ENCODE results near the gene RNF26. TPM values are rescaled to one million over a fixed set of nuclear protein-coding genes. Genes with fewer than 3 reads are reported as not detected.
A peak's percentile ranks its signal among the peaks of the same experiment; 100 is the strongest.

Gene RNF26
- total RNA-seq, 1 experiment from 2014 or later: 90.6 TPM

DNA sequence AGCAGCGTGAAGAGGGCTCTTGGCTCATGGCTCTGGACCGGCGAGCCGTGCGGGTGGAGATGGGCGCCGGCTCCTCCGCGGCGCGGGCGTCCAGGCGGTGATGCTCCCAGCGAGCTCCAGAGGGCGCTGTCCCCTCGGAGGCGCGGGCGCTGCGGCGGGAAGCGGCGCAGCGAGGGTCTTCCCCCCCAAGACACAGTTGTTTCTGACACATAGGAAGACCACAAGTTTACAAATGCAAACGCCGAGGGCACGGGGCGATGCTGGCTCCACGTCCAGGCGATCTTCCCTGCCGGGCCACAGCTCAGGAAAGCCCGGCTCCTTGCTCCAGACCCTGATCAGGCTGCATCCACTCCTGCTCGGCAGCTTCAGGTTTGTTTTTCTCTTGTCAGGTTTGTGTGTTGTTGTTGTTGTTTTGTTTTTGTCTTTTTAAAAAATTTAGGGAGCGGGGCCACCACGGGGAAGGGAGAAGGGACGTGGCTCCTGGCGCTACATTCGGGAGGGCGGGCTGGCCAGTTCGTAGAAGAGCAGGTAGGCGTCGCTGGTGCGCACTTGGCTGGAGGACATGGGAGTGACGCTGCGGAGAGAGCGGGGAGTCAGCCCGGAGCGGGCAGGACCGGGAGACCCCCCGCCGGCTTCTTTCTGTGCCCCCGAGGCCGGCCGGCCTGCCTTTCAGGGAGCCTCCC lies 22.2 kb downstream of the RNF26 start (continued):
- TF ChIP-seq KAT7 (CRISPR knock-in tag; IDR thresholded peaks at IDR 0.05; ENCODE audit: borderline replicate concordance): no peak
- TF ChIP-seq, protein P1, sequence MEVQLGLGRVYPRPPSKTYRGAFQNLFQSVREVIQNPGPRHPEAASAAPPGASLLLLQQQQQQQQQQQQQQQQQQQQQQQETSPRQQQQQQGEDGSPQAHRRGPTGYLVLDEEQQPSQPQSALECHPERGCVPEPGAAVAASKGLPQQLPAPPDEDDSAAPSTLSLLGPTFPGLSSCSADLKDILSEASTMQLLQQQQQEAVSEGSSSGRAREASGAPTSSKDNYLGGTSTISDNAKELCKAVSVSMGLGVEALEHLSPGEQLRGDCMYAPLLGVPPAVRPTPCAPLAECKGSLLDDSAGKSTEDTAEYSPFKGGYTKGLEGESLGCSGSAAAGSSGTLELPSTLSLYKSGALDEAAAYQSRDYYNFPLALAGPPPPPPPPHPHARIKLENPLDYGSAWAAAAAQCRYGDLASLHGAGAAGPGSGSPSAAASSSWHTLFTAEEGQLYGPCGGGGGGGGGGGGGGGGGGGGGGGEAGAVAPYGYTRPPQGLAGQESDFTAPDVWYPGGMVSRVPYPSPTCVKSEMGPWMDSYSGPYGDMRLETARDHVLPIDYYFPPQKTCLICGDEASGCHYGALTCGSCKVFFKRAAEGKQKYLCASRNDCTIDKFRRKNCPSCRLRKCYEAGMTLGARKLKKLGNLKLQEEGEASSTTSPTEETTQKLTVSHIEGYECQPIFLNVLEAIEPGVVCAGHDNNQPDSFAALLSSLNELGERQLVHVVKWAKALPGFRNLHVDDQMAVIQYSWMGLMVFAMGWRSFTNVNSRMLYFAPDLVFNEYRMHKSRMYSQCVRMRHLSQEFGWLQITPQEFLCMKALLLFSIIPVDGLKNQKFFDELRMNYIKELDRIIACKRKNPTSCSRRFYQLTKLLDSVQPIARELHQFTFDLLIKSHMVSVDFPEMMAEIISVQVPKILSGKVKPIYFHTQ (CRISPR knock-in tag; IDR thresholded peaks at IDR 0.05): no peak; the same call in 1 of the 2 replicates
- peak; percentile 48 for TF ChIP-seq SP1 (CRISPR knock-in tag; conservative IDR thresholded peaks at IDR 0.05)
- 0 out of 2 replicates have a peak, but pooled peaks have one; percentile 65 for TF ChIP-seq ZNF232 (CRISPR knock-in tag; IDR thresholded peaks at IDR 0.05)
- TF ChIP-seq ZNF121 (CRISPR knock-in tag; IDR thresholded peaks at IDR 0.05): no peak
- TF ChIP-seq, protein P2, sequence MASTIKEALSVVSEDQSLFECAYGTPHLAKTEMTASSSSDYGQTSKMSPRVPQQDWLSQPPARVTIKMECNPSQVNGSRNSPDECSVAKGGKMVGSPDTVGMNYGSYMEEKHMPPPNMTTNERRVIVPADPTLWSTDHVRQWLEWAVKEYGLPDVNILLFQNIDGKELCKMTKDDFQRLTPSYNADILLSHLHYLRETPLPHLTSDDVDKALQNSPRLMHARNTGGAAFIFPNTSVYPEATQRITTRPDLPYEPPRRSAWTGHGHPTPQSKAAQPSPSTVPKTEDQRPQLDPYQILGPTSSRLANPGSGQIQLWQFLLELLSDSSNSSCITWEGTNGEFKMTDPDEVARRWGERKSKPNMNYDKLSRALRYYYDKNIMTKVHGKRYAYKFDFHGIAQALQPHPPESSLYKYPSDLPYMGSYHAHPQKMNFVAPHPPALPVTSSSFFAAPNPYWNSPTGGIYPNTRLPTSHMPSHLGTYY (CRISPR knock-in tag; IDR thresholded peaks at IDR 0.05): no peak
- no peak for TF ChIP-seq FOXP1 (CRISPR knock-in tag; IDR thresholded peaks at IDR 0.05; ENCODE audit: borderline replicate concordance)
- TF ChIP-seq, protein P3, sequence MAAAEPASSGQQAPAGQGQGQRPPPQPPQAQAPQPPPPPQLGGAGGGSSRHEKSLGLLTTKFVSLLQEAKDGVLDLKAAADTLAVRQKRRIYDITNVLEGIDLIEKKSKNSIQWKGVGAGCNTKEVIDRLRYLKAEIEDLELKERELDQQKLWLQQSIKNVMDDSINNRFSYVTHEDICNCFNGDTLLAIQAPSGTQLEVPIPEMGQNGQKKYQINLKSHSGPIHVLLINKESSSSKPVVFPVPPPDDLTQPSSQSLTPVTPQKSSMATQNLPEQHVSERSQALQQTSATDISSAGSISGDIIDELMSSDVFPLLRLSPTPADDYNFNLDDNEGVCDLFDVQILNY (CRISPR knock-in tag; IDR thresholded peaks at IDR 0.05): peak; percentile 91

DNA sequence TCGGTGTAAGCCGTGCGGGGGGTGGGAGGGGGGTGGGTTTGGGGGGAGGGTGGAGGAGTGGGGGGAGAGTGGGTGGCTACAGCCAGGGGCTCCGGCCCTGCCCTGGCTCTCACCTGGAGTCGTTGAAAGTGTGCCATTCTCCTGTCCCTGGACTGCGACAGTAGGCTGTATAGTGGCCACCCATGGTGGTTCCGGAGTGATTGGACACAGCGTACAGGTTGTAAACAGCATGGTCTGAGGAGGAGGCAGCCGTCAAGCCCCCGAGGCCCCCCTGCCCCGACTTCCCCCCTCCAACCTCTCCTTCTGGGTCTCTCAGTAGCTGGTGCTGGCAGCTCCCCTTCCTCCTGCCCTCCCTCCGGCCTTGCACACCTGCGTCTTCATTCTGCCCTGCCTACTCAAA lies 22.7 kb downstream of the RNF26 start:
- CTCF ChIA-PET: interaction anchor here (0.6 to 4.6 kb wide), 23 partner anchors 8 to 289 kb away, joined by 3 to 190 read pairs (median 9); partner anchors contain the start of genes C1QTNF5, MCAM, RNF26 and THY1
- DNase-seq (ENCODE audit: low spot score): no peak
- peaks cover 20% of the 10 kb centered on the region for H3K36me3 Mint-ChIP-seq
- H3K9me3 Mint-ChIP-seq: no peaks in the 10 kb centered on the region
- no peak; the same call in 1 of the 2 replicates for ATAC-seq
- peaks cover 45% of the 10 kb centered on the region for H3K4me1 Mint-ChIP-seq
- H3K27me3 Mint-ChIP-seq (ENCODE audit: low read depth): peaks cover 18% of the 10 kb centered on the region
- H3K4me3 Mint-ChIP-seq: peak overlapping the region; percentile 56
- TF ChIP-seq, protein P4, sequence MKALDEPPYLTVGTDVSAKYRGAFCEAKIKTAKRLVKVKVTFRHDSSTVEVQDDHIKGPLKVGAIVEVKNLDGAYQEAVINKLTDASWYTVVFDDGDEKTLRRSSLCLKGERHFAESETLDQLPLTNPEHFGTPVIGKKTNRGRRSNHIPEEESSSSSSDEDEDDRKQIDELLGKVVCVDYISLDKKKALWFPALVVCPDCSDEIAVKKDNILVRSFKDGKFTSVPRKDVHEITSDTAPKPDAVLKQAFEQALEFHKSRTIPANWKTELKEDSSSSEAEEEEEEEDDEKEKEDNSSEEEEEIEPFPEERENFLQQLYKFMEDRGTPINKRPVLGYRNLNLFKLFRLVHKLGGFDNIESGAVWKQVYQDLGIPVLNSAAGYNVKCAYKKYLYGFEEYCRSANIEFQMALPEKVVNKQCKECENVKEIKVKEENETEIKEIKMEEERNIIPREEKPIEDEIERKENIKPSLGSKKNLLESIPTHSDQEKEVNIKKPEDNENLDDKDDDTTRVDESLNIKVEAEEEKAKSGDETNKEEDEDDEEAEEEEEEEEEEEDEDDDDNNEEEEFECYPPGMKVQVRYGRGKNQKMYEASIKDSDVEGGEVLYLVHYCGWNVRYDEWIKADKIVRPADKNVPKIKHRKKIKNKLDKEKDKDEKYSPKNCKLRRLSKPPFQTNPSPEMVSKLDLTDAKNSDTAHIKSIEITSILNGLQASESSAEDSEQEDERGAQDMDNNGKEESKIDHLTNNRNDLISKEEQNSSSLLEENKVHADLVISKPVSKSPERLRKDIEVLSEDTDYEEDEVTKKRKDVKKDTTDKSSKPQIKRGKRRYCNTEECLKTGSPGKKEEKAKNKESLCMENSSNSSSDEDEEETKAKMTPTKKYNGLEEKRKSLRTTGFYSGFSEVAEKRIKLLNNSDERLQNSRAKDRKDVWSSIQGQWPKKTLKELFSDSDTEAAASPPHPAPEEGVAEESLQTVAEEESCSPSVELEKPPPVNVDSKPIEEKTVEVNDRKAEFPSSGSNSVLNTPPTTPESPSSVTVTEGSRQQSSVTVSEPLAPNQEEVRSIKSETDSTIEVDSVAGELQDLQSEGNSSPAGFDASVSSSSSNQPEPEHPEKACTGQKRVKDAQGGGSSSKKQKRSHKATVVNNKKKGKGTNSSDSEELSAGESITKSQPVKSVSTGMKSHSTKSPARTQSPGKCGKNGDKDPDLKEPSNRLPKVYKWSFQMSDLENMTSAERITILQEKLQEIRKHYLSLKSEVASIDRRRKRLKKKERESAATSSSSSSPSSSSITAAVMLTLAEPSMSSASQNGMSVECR (CRISPR knock-in tag; IDR thresholded peaks at IDR 0.05; ENCODE audit: borderline replicate concordance): no peak
- TF ChIP-seq KAT7 (CRISPR knock-in tag; IDR thresholded peaks at IDR 0.05; ENCODE audit: borderline replicate concordance) (no peak), GABPB1 (CRISPR knock-in tag; IDR thresholded peaks at IDR 0.05) (no peak), ZNF219 (CRISPR knock-in tag; IDR thresholded peaks at IDR 0.05; ENCODE audit: borderline replicate concordance) (no peak), JAZF1 (CRISPR knock-in tag; IDR thresholded peaks at IDR 0.05) (no peak)
- peak overlapping the region; percentile 26; the same call in 1 of the 2 replicates for H3K27ac Mint-ChIP-seq
- POLR2A ChIA-PET: interaction anchor here (0.5 to 1.5 kb wide), 2 partner anchors 24 to 118 kb away, joined by 3 read pairs; no protein-coding TSS in a partner anchor
